Measurements from ENCODE around the gene TBC1D22A.
"Not testable (repeated sequence)": the region's sequence is repeated elsewhere in the genome, so short reads cannot be mapped to it uniquely, and the experiment has no call there.

Gene TBC1D22A

DNA sequence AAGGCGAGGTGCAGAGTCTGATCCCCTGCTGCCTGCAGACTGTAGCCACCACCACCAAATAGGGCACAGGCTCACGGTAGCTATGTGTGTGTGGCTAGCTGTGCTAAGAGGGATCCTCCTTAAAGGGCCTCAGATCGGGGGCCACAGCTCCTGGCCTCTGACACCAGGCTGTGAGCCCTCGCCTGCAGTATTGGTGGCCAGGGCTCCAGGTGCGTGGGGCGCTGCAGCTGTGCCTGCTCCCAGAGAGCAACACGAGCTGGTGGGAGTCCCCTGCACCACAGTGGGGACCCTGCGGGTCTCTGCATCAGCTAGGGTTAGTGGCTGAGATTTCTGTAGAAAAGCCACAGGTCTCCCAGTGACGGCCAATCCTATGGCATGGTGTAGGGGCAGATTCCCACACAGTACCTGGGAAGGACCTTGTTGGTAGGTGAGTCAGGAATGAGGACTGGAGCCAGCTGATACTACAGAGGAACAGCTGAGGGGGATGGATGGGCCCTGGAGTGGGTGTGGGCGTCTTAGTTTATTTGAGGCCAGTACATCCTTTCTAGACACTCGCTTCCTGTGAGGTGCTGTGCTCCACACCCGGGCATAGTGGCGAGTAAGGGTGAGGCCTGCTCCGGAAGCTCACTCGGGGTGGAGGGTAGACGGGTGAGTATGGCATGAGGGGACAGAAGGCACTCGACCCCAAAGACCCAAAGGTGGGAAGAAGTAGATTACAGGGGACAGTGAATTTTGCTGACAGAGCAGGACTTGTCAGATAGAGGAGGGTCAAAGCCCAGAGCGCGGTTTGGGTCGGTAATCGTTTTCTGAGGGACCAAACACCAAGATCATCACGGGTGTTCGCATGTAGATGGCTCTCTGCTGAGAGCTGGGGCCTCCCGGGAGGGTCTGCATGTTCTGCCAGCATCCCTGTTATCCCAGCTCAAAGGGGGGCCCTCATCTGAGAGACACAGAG, 212.5 kb downstream of the TBC1D22A start:
- CTCF ChIA-PET: no interaction called here
- no peak for DNase-seq (ENCODE audit: low read depth, low spot score)
- H3K4me3 ChIP-seq (ENCODE audit: low read depth, low read length): no peak overlapping the region
- TF ChIP-seq, protein P1, sequence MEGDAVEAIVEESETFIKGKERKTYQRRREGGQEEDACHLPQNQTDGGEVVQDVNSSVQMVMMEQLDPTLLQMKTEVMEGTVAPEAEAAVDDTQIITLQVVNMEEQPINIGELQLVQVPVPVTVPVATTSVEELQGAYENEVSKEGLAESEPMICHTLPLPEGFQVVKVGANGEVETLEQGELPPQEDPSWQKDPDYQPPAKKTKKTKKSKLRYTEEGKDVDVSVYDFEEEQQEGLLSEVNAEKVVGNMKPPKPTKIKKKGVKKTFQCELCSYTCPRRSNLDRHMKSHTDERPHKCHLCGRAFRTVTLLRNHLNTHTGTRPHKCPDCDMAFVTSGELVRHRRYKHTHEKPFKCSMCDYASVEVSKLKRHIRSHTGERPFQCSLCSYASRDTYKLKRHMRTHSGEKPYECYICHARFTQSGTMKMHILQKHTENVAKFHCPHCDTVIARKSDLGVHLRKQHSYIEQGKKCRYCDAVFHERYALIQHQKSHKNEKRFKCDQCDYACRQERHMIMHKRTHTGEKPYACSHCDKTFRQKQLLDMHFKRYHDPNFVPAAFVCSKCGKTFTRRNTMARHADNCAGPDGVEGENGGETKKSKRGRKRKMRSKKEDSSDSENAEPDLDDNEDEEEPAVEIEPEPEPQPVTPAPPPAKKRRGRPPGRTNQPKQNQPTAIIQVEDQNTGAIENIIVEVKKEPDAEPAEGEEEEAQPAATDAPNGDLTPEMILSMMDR (IDR thresholded peaks at IDR 0.05; ENCODE audit: insufficient read depth, low read length, missing control alignments): no peak
- POLR2A ChIA-PET: no interaction called here

DNA sequence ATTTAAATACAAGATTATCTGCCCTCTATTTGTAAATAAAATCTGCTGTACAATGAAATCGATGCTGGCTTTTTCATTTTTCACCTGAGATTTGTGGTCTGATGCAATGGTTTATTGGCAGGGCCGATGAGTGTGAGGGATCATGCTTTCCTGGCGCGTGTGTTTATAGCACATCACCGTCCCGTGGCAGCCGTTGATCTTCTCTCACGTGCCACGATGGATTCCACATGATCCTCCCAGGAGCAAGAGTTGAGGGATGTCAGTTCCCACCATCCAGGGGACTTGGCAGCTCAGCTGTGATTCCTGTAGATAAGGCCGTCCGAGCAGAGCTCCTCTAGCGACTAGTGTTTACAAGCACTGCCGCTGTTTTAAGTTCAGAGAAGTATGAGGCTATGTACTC, 213.7 kb downstream of the TBC1D22A start:
- ChIA-PET CTCF (no interaction called here), POLR2A (interaction anchor here (1.0 kb wide), 1 partner anchor 9 kb away, joined by 3 read pairs; no protein-coding TSS in a partner anchor)
- no peak for DNase-seq (ENCODE audit: low read depth, low spot score)
- TF ChIP-seq, protein P1 (IDR thresholded peaks at IDR 0.05; ENCODE audit: insufficient read depth, low read length, missing control alignments): no peak
- H3K4me3 ChIP-seq (ENCODE audit: low read depth, low read length): no peak overlapping the region

DNA sequence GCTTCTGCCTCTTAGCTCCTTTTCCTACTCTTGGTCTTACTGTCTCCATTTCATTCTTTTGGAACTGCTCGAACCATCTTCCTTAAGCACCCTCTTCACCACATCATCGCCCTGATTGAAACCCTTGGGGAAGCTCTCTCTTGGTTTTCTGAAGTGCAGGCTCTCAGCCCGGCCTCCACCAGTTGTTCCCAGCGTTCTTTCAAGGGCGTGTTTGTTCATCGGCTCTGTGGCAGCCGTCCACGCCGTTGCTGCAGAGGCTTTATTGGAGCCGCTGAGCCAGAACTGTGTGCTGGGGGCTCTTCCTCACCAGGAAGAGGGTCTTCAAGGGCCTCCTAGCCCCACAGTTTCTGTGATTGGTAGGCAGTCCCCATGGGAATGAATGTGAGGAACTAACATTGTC, 214.1 kb downstream of the TBC1D22A start:
- DNase-seq (ENCODE audit: low read depth, low spot score): no peak
- CTCF ChIA-PET: no interaction called here
- POLR2A ChIA-PET: interaction anchor here (1.0 kb wide), 1 partner anchor 8 kb away, joined by 3 read pairs; no protein-coding TSS in a partner anchor

DNA sequence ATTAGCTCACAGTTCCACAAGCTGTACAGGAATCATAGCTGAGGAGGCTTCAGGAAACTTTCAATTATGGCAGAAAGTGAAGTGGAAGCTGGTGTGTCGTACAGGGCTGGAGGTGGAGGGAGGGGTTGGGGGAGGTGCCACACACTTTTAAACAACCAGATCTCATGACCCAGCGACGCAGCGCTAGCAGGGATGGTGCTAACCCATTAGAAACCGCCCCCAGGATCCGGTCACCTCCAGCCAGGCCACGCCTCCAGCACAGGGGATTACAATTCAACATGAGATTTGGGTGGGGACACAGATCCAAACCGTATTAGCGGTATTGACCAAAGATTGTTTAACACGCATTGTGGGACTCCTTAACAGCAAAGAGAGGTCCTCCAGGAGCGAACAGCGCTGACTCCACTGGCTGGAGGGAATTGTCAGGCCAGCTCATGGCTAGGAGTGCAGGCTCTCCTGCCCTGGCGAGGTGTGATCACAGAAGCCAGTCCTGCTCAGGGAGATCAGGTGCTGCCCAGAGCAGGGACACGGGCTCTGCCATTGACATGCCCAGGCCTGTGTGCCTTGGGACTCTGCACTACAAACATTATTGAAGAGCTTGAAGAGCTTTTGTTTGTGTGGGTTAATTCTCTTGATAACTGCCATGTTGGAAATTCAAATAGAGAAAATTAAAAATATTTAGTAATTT, 215.3 kb downstream of the TBC1D22A start:
- TF ChIP-seq, protein P1 (IDR thresholded peaks at IDR 0.05; ENCODE audit: insufficient read depth, low read length, missing control alignments): no peak
- CTCF ChIA-PET: no interaction called here
- POLR2A ChIA-PET: no interaction called here
- H3K4me3 ChIP-seq (ENCODE audit: low read depth, low read length): no peak overlapping the region
- no peak for DNase-seq (ENCODE audit: low read depth, low spot score)

More for the DNA sequence above, 214.1 kb downstream of the TBC1D22A start:
- TF ChIP-seq, protein P1 (IDR thresholded peaks at IDR 0.05; ENCODE audit: insufficient read depth, low read length, missing control alignments): no peak
- no peak overlapping the region for H3K4me3 ChIP-seq (ENCODE audit: low read depth, low read length)

DNA sequence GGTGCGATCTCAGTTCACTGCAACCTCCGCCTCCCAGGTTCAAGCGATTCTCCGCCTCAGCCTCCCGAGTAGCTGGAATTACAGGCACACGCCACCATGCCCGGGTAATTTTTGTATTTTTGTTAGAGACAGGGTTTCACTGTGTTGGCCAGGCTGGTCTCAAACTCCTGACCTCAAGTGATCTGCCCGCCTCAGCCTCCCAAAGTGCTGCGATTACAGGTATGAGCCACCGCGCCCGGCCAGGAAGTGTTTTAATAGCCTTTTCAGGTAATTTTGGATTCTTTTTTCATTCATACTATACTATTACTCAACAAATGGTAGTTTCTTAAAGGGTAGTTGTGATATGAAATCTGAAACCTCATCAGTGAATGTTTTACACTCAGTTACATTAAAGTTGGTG, 216.2 kb downstream of the TBC1D22A start:
- CTCF ChIA-PET; DNase-seq (ENCODE audit: low read depth, low spot score); H3K4me3 ChIP-seq (ENCODE audit: low read depth, low read length); POLR2A ChIA-PET: not testable (repeated sequence)

DNA sequence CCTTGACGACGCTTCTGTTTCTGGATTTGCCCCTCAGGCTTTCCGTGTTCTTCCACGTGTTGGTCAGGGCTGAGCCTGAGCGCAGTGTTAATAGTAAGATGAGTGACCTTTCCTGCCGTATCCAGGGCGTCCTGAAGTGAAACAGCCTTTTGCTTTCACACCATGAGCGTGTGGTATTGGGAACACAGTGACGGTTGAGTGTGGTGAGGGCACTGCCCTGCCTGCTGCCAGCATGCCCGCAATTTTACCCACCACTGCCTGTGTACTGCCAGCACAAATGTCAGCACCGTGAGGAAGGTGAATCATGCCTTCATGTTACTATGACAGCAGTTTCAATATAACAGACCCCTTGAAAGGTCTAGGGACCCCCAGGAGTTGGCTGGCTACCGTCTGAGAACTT, 217.1 kb downstream of the TBC1D22A start:
- TF ChIP-seq, protein P1 (IDR thresholded peaks at IDR 0.05; ENCODE audit: insufficient read depth, low read length, missing control alignments): no peak
- H3K4me3 ChIP-seq (ENCODE audit: low read depth, low read length): no peak overlapping the region
- no peak for DNase-seq (ENCODE audit: low read depth, low spot score)
- ChIA-PET CTCF (no interaction called here), POLR2A (no interaction called here)
